Testis (tissue), 3 donors: ENCODE measurements around the gene CPT1B. TPM values are rescaled to one million over a fixed set of nuclear protein-coding genes. Genes with fewer than 3 reads are reported as not detected.

Experiments
- DNase-seq: peaks from one replicate; pipeline ENCODE4 v3.0.0-alpha.2; 2019
- H3K27ac ChIP-seq, 2 donors: fragments of 200-600 bp; sonication (generic); one replicate each; pipeline ENCODE4 v1.5.1; 2019
- H3K27me3 ChIP-seq: fragments of 200-600 bp; sonication (generic); one replicate; pipeline ENCODE4 v1.5.1; 2019
- H3K36me3 ChIP-seq: fragments of 200-600 bp; sonication (generic); one replicate; pipeline ENCODE4 v1.5.1; 2017; ENCODE audit warnings: low read depth; ENCODE audit errors: missing control alignments
- H3K4me1 ChIP-seq: fragments of 200-600 bp; sonication (generic); one replicate; pipeline ENCODE4 v1.5.1; 2019
- H3K4me3 ChIP-seq, 2 donors: fragments of 200-600 bp; sonication (generic); one replicate each; pipeline ENCODE4 v1.5.1; 2017 to 2019
- H3K9me3 ChIP-seq: fragments of 200-600 bp; sonication (generic); one replicate; pipeline ENCODE4 v1.5.1; 2017
- CTCF ChIP-seq, 3 experiments: fragments of 450-650 bp in 2 of 3; fragments of 200-600 bp in 1 of 3; sonication (generic) in 1 of 3; IDR thresholded peaks; one replicate each; pipeline ENCODE4 v1.5.1; 2016 to 2019; ENCODE audit warnings: antibody characterized with exemption in 3 of 3, mild to moderate bottlenecking in 2 of 3, moderate library complexity in 1 of 3
- POLR2A ChIP-seq: fragments of 450-650 bp; IDR thresholded peaks from one replicate; pipeline ENCODE4 v1.6.1; 2017; ENCODE audit warnings: antibody characterized with exemption, mild to moderate bottlenecking, moderate library complexity
- WGBS, 2 donors: methylation state at CpG; one replicate each; pipeline ENCODE4 v1.1.5; 2018; 5-methylcytosine and 5-hydroxymethylcytosine counted together
- intact Hi-C: fragments of 100-400 bp; cut with DNase I; formaldehyde crosslinking; loops from one replicate; pipeline ENCODE4 v1.15.1; 2023; ENCODE audit warnings: low total_unique reads
- polyA plus RNA-seq: library from polyadenylated mRNA; stranded (reverse); fragments of 350-450 nt; fragmentation: Illumina TruSeq; extraction: RNeasy Lipid Tissue Mini Kit (QIAGEN cat#74804); gene quantifications from one replicate; pipeline ENCODE4 v1.2.3, GENCODE V29; 2014; ENCODE audit warnings: low read depth, low replicate concordance; ENCODE audit not compliant: insufficient read depth
- total RNA-seq, 2 donors: library from RNA; depleted of rRNA; stranded (reverse); fragments of >200 nt; gene quantifications; one replicate each; pipeline ENCODE4 v1.2.3, GENCODE V29; 2016

Gene CPT1B
- total and polyA plus RNA-seq, 3 donors from 2014 or later = 103 to 224 (median 123) TPM

DNA sequence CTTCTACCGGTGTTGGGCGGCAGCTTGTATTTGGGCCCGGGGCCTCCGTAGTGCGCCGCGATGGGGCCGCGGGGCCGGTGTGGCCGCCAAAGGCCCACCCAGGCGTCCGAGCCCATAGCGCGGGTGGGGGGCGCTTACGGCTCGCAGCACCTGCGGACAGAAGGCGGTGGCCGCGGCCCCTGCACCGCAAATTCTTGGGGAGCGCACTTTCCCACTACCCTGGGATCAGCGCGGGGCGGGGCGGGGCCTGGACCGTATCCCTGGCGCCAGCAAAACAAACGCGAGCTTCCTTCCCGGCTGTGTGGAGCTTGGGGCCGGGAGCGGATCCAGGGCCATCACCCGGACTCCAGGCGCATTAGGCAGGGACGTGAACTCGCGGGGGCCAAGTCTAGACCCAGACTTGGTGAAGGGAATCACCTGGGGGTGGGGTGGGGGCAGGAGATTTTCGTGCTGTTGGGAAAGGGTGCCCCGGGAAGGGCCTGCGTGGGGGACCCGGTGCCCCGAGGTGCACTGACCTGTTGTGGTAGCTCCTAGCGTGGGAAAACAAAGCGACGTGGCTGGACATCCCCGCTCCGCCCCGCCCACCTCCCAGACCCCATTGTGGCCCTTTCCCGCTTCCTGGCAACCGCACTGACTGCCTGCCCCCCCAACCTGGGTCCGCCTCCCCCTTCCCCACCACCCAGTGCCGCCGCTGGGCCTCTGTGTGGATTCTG lies 46.1 kb downstream of the CPT1B start:
- Histone ChIP-seq H3K4me3 (peak overlapping the region; percentile 42 to 56), H3K9me3 (no peaks in the 10 kb centered on the region), H3K27ac (peak overlapping the region; percentile 49 to 64), H3K4me1 (peaks cover 14% of the 10 kb centered on the region), H3K27me3 (no peaks in the 10 kb centered on the region), H3K36me3 (no peaks in the 10 kb centered on the region)
- 0 to 3% methylated on average over 4 to 43 of the region's 56 CpGs for WGBS, 2 donors
- TF ChIP-seq CTCF (IDR thresholded peaks at IDR 0.05) (no peak), POLR2A (no peak)
- no peak for DNase-seq
- intact Hi-C loops = no loop called here

DNA sequence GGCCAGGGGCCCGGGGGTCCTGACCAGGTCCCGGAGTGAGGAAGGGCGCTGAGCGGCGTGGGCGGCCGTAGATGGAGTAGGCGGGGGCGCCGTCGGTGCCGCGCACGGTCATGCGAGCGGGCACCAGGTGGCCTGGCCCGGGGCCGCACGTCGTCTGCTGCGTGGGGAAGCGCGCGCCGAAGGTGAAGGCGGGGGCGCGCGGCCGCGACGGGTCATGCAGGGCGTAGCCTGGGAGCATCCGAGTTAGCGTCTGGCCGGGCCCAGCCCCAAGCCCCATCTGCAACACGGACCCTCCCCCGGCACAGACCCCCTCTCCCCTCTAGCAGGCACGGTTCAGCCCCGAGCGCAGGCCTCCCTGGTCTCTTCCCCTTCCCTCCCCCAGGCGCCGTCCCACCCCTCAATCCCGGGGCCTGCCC lies 46.7 kb downstream of the CPT1B start:
- TF ChIP-seq CTCF (IDR thresholded peaks at IDR 0.05) (no peak), POLR2A (no peak)
- intact Hi-C loops = no loop called here

DNA sequence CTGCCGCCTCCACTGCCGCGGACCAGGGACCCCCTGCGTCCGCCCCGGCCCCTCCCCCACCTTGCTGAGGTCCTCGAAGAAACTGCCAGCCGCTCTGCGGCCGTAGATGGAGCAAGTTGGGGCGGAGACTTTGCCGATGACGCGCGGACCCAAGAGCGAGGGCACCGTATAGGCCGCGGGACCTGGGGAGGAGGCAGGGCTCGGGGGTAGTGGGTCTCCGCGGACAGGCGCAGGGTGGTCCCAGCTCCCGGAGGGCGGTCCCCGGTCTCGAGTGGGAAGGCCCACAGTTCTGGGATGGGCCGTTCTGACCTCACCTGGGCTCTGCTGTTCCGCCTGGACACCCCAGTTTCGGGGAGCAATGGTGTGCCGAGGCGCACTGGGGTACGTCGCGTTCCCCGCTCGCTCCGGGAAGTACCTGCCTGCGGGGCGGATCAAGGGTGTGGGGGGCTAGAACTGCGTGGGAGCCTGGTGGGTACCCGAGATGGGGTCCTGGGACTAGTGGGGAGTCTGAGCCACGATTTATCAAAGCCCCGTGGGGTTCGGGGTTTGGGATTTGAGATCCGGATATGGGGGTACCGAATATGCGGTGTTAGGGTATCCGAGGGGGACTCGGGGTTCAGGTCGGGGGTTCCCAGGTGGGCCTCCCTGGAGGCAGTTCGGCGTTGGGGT lies 47.2 kb downstream of the CPT1B start:
- 5 to 8% methylated on average over 2 to 50 of the region's 53 CpGs for whole genome bisulfite sequencing, 2 donors
- H3K27me3 ChIP-seq = no peaks in the 10 kb centered on the region
- DNase-seq = peak; percentile 71

More for the DNA sequence above, 46.7 kb downstream of the CPT1B start:
- peak overlapping the region; percentile 42 to 56 for H3K4me3 ChIP-seq
- H3K27me3 ChIP-seq = no peaks in the 10 kb centered on the region
- no peaks in the 10 kb centered on the region for H3K9me3 ChIP-seq
- peak overlapping the region; percentile 49 to 64 for H3K27ac ChIP-seq
- no peak for DNase-seq
- H3K36me3 ChIP-seq = no peaks in the 10 kb centered on the region
- H3K4me1 ChIP-seq = peaks cover 18% of the 10 kb centered on the region
- WGBS, 2 donors = 0 to 2% methylated on average over 2 to 39 of the region's 44 CpGs

GRCh38 chr22:50530580-50530876 lies 47.7 kb downstream of the CPT1B start:
- Histone ChIP-seq H3K9me3 (no peaks in the 10 kb centered on the region), H3K27me3 (no peaks in the 10 kb centered on the region), H3K36me3 (no peaks in the 10 kb centered on the region), H3K4me1 (peaks cover 21% of the 10 kb centered on the region), H3K4me3 (peak overlapping the region; percentile 42 to 56), H3K27ac (peak overlapping the region; percentile 49 to 64)
- intact Hi-C loops = no loop called here
- no peak for DNase-seq
- no peak for TF ChIP-seq POLR2A
- no peak for TF ChIP-seq CTCF (IDR thresholded peaks at IDR 0.05)
- WGBS, 2 donors = 2% methylated on average over 21 of the region's 21 CpGs; no CpG with 5 or more reads in 1 of the 2 donors

More for the DNA sequence above, 47.2 kb downstream of the CPT1B start:
- Histone ChIP-seq H3K27ac (peak overlapping the region; percentile 49 to 64), H3K9me3 (no peaks in the 10 kb centered on the region), H3K4me3 (peak overlapping the region; percentile 42 to 56), H3K36me3 (no peaks in the 10 kb centered on the region), H3K4me1 (peaks cover 21% of the 10 kb centered on the region)
- intact Hi-C loops = no loop called here
- TF ChIP-seq POLR2A (no peak), CTCF (IDR thresholded peaks at IDR 0.05) (no peak)
